GM19238 (cell line): ENCODE measurements around the gene NDUFB1.
A peak's percentile ranks its signal among the peaks of the same experiment; 100 is the strongest.

Source experiments
- DNase-seq: peaks from one replicate; pipeline ENCODE4 v3.0.0; 2011; ENCODE audit warnings: low spot score; ENCODE audit not compliant: insufficient read length

The NDUFB1 gene

GRCh38 chr14:92121670-92122350 is at the start of gene NDUFB1, which contains the start of gene CPSF2:
NDUFB1 (minus strand) TSS chr14:92121706; CDS start chr14:92117637, 4,069 bp downstream.
CPSF2 (plus strand) TSS chr14:92121969; CDS start chr14:92130985, 9,016 bp downstream.
- peak; percentile 86 for DNase-seq

- no peak for DNase-seq
Measured at GRCh38 chr14:92164958-92165357, 43.5 kb upstream of the NDUFB1 start.

- no peak for DNase-seq
Measured at GRCh38 chr14:92161521-92161920, 40.0 kb upstream of the NDUFB1 start.

DNA sequence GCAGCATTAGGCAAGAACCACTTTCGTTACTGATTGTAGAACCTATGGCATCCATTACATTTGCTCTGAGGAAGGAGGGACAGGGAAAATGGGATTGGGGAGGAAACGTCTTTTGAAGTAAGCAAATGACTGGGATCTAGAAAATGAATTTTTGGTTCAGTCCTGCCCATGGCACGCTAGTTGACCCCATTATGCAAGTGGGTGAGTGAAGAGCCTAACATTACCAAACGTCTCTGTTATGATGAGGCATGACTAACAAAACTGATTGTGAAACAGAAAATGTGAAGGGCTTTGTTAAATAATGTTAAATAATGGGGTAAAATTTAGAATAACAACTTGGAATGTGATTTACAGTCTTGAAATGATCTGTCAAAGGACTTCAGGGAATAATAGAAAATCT is 39.1 kb upstream of the NDUFB1 start:
- no peak for DNase-seq

DNA sequence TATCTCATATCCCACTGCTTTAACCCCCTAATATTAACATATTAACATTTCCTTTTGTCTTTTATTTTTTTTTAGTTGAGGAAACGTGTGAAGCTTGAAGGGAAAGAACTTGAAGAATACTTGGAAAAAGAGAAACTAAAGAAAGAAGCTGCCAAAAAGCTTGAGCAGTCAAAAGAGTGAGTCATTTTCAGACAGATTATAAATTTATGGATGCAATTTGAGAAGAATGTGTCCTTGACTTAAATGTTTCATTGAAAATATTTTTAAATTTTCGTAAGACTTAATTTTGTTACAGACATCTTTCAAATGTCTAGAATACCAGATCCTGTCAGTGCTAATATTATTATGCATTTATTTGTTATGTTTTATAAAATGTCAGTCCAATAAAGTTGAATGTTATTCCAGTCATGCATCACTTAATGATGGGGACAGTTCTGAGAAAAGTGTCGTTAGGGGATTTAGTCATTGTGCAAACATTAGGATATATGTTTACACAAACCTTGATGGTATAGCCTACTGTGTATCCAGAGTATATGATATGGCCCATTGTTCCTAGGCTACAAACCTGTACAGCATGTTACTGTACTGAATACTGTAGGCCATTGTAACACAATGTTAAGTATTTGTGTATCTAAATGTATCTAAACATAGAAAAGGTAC is 32.9 kb upstream of the NDUFB1 start:
- DNase-seq = no peak

GRCh38 chr14:92153581-92153980 is 32.1 kb upstream of the NDUFB1 start:
- no peak for DNase-seq

DNA sequence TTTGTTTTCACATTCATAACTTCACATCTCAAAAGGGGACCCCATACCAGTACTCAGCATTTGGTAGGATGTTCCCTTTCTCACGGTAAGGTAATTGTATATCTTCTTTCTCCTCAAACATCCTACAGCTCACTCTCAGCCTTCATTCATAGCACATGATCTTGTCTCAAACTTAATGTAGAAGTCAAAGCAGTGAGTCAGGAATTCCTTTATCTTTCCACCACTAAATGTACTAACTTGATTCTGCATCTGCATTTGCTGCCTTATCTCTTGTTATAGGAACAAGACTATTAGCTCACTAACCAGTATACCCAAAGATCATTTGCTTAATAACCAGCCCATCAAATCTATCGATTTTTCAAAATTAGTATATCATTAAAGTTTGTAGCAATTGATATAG is 23.2 kb upstream of the NDUFB1 start:
- DNase-seq = no peak

DNA sequence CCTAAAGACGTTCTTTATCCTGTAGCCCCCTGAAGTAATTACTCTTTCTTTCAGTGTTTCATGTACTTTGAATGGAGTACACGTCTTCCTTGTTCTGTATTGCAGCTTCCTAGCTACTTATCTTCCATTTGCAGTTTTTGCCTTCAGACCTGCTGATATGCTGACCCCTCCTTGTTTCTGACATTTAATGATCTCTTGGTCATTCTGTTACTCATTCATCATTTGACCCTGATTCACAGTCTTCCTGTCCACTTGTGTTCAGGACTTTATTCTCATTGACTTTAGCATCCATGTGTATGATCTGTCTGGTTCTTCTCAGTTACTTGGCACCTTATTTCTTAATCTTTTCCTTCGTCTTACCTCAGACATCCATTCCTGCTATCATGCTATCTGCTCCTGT is 22.5 kb upstream of the NDUFB1 start:
- DNase-seq = no peak

DNA sequence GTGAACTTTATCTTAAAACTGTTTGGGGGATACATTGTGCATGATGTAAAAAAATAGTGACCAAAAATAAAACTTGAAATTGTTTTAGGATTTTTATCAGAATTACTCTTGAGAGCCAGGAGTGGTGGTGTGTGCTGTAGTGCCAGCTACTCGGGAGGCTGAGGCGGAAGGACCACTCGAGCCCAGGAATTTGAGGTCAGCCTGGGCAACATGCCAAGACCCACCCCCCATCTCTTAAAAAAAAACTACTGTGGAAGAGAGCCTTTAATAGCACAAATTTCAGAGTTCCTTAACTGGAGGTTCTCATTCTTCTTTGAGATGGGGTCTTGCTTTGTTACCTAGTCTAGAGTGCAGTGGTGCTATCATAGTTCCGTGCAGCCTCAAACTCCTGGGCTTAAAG is 21.8 kb upstream of the NDUFB1 start:
- no peak for DNase-seq

- no peak for DNase-seq
Measured at GRCh38 chr14:92135269-92135668, 13.8 kb upstream of the NDUFB1 start.

DNA sequence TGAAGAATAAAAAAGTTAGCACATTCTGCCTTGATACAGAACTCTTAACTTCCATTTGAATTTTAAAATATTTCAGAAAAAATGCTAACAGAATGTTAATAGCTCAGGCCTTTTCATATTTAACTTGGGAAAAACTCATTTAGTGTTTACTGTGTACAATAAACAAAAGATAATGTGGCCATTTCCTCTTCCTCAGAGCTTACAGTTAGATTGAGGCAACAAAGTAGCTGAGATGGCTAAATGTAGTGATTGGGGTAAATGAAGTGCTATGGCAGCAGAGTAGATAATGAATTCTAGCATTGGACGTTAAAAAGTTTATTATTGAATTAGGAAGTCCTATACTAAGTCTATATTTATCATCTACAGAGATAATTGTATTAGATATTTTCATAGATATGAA is 12.9 kb upstream of the NDUFB1 start:
- DNase-seq = no peak

GRCh38 chr14:92122761-92123160 is 1.3 kb upstream of the NDUFB1 start:
- DNase-seq = no peak

- no peak for DNase-seq
Measured at GRCh38 chr14:92122351-92122677, 808 bp upstream of the NDUFB1 start.

- DNase-seq = no peak
Measured at GRCh38 chr14:92121207-92121669, 268 bp downstream of the NDUFB1 start.

DNA sequence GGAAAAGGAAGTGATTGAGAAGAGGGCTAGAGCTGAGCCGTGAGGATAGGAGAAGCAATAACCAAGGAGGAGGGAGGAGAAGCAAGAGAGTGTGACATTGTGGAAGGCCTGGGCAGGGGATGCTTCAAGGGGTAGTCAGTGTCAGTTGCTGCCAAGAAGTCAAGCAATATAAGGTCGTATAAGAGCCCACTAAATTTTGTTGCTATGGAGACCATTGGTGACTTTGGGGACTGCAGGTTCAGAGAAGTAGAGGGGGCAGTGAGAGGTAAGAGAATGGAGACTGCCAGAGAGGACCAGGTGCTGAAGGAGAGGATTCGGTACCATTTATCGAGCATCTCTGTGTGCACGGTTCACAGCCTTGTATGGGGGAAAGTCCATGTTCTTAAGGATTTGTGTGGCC is 12.0 kb downstream of the NDUFB1 start:
- no peak for DNase-seq

- DNase-seq = no peak
Measured at GRCh38 chr14:92108345-92109254, 12.9 kb downstream of the NDUFB1 start.

DNA sequence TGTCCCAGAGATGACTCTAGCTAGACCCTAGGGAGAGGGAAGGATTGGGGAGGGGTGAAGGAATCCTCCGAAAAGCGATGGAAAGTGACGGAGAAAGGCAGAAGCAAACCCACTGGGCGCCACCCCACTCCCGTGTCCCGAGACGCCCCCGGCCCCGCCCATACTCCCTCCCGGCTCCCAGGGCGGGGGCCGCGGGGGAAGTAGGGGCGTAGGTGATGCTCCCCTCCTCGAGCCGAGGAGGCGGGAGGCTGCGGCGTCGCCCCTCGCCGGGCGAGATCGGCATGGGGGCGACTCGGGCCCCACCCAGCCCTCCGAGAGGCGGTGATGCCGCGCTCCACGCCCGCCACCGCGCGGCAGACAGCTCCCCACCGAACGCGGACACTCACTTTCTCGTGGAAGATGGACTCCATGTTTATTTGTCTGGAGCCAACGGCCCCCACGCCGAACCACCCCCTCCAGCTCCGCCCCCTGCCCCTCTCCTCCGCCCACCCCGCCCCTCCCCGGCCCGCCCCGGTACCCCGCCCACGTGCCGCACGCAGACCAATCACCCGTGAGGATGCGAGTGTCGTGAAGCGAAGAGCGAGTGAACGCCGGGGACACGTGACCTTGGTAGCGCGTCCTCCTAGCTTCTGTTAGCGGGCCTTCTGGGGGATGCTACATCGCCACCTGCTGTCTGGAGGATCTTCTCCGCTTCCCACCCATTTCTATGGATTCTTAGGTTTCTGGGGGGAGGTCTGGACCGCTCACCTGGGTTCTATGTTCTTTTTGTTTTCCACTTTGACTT is 15.2 kb downstream of the NDUFB1 start, which contains the start of gene ATXN3:
ATXN3 (minus strand) TSS at position 440 of the 784 bp plus-strand sequence; CDS start at position 410, 30 bp downstream.
- DNase-seq = peak; percentile 94

GRCh38 chr14:92105893-92106142 is 15.7 kb downstream of the NDUFB1 start:
- no peak for DNase-seq

DNA sequence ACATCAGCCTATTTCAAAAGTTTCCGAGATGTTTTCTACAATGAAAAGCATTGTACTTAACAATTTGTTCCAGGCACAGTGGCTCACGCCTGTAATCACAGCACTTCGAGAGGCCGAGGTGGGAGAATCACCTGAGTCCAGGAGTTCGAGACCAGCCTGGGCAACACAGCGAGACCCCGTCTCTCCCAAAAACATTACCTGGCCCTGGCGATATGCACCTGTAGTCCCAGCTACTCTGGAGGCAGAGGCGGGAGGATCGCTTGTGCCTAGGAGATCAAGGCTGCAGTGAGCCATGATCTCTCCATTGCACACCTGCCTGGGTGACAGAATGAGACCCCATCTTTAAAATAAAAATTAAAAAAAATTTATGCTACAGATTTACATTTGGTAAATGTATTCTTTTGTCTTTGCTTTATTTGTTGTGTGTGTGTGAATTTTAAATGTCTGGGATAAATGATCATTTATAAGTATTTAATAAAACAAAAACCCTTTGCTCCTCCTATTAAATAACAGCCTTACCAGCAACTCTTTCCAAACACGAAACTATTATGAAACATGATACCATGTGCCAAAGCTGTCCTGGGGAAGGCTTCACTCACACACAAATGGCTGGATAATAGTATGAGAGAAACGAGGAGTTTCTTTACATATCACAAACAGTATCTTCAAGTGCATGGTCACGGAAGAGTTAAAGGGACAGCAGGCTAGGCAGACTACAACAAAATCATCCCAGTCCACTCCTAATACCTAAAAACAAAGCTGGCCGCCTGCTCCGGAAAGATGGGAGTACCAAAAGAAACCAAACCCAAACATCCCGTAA is 16.2 kb downstream of the NDUFB1 start:
- no peak for DNase-seq

GRCh38 chr14:92103363-92103989 is 18.0 kb downstream of the NDUFB1 start:
- no peak for DNase-seq
